Tibial nerve (tissue), 4 donors: ENCODE results near the gene NAPSA. TPM values are rescaled to one million over a fixed set of nuclear protein-coding genes. Genes with fewer than 3 reads are reported as not detected.
A peak's percentile ranks its signal among the peaks of the same experiment; 100 is the strongest.
"Not testable (repeated sequence)": the region's sequence is repeated elsewhere in the genome, so short reads cannot be mapped to it uniquely, and the experiment has no call there.

ENCODE experiments used
- DNase-seq, 2 donors: peaks; one replicate each; pipeline ENCODE4 v3.0.0-alpha.2; 2019; ENCODE audit warnings: low spot score in 2 of 2
- H3K27ac ChIP-seq, 4 donors: fragments of 200-600 bp; sonication (generic) in 3 of 4; one replicate each; pipeline ENCODE4 v1.5.1; 2017 to 2019; ENCODE audit warnings: mild to moderate bottlenecking in 1 of 4
- H3K27me3 ChIP-seq, 2 donors: fragments of 200-600 bp; sonication (generic) in 1 of 2; one replicate each; pipeline versions ENCODE4 v1.5.1 to v1.6.0; 2017 to 2019
- H3K36me3 ChIP-seq, 3 donors: fragments of 200-600 bp; sonication (generic); one replicate each; pipeline ENCODE4 v1.5.1; 2018 to 2019
- H3K4me1 ChIP-seq, 4 donors: fragments of 200-600 bp; sonication (generic) in 3 of 4; one replicate each; pipeline ENCODE4 v1.5.1; 2017 to 2019
- H3K4me3 ChIP-seq, 4 donors: fragments of 200-600 bp; sonication (generic) in 3 of 4; one replicate each; pipeline ENCODE4 v1.5.1; 2017 to 2019; ENCODE audit warnings: mild to moderate bottlenecking in 1 of 4, moderate library complexity in 1 of 4
- H3K9me3 ChIP-seq, 4 donors: fragments of 200-600 bp; sonication (generic) in 3 of 4; one replicate each; pipeline ENCODE4 v1.5.1; 2017 to 2019
- CTCF ChIP-seq, 5 experiments: fragments of 200-600 bp in 3 of 5; fragments of 450-650 bp in 2 of 5; sonication (generic) in 3 of 5; IDR thresholded peaks; one replicate each; pipeline ENCODE4 v1.5.1; 2016 to 2019; ENCODE audit warnings: antibody characterized with exemption in 5 of 5, mild to moderate bottlenecking in 3 of 5, moderate library complexity in 2 of 5
- EP300 ChIP-seq, 2 donors: sonication (generic); formaldehyde crosslinking; IDR thresholded peaks; one replicate each; pipeline ENCODE4 v1.6.1; 2017; ENCODE audit warnings: antibody characterized with exemption in 2 of 2, mild to moderate bottlenecking in 1 of 2
- POLR2A ChIP-seq, 2 donors: fragments of 450-650 bp; IDR thresholded peaks; one replicate each; pipeline ENCODE4 v1.6.1; 2017; ENCODE audit warnings: antibody characterized with exemption in 2 of 2, mild to moderate bottlenecking in 2 of 2, moderate library complexity in 2 of 2
- WGBS, 2 donors: methylation state at CpG; one replicate each; pipeline ENCODE4 v1.1.5; 2018; 5-methylcytosine and 5-hydroxymethylcytosine counted together
- total RNA-seq, 4 donors: library from RNA; depleted of rRNA; stranded (reverse); fragments of >200 nt; gene quantifications; one replicate each; pipeline ENCODE4 v1.1.0, GENCODE V29; 2016

The NAPSA gene
- total RNA-seq, 4 donors from 2014 or later, result 0.39 to 2.1 TPM; not detected in 2

GRCh38 chr19:50392759-50393158 is 27.3 kb upstream of the NAPSA start:
- TF ChIP-seq CTCF (IDR thresholded peaks at IDR 0.05) (no peak), POLR2A (IDR thresholded peaks at IDR 0.05) (no peak), EP300 (IDR thresholded peaks at IDR 0.05) (no peak)
- no peak overlapping the region for H3K4me3 ChIP-seq

GRCh38 chr19:50390952-50391351 is 25.5 kb upstream of the NAPSA start:
- not testable (repeated sequence) for H3K4me1 ChIP-seq, DNase-seq, H3K9me3 ChIP-seq, H3K27ac ChIP-seq, H3K4me3 ChIP-seq, H3K27me3 ChIP-seq
- H3K36me3 ChIP-seq, result peaks cover 0 to 39% (median 0%) of the 10 kb centered on the region in 3 donors
- WGBS, 2 donors, result 93 to 95% methylated on average over 19 to 21 of the region's 23 CpGs

More at GRCh38 chr19:50392759-50393158, 27.3 kb upstream of the NAPSA start:
- WGBS, 2 donors, result 87 to 88% methylated on average over 5 of the region's 5 CpGs
- no peak overlapping the region for H3K27ac ChIP-seq
- H3K27me3 ChIP-seq, result no peaks in the 10 kb centered on the region
- no peak for DNase-seq
- H3K9me3 ChIP-seq, result no peaks in the 10 kb centered on the region
- no peaks in the 10 kb centered on the region for H3K4me1 ChIP-seq
- H3K36me3 ChIP-seq, result peaks cover 0 to 24% (median 0%) of the 10 kb centered on the region in 3 donors

- 91 to 96% methylated on average over 3 of the region's 3 CpGs for WGBS, 2 donors
- DNase-seq, H3K4me1 ChIP-seq, H3K27me3 ChIP-seq, H3K9me3 ChIP-seq, H3K27ac ChIP-seq, H3K4me3 ChIP-seq: not testable (repeated sequence)
- H3K36me3 ChIP-seq, result peaks cover 0 to 39% (median 0%) of the 10 kb centered on the region in 3 donors
Observed at GRCh38 chr19:50390295-50390694, 24.9 kb upstream of the NAPSA start.

DNA sequence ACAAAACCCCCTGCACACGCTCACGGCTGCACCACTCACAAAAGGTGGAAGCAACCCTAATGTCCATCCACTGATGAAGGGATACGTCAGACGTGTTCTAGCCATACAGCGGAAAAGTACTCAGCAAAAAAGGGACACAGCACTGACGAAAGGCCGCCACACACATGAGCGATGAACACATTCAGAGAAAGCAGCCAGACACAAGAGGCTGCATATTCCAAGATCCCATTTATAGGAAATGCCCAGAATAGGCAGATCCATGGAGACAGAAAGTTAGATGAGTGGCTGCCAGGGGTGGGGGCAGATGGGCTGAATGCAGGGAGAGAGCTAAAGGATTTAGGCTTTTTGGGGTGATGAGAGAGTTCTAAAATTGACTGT is 22.4 kb upstream of the NAPSA start:
- Histone ChIP-seq H3K4me1 (peaks cover 0 to 24% (median 9%) of the 10 kb centered on the region in 4 donors), H3K27ac (no peak overlapping the region), H3K9me3 (no peaks in the 10 kb centered on the region), H3K4me3 (no peak overlapping the region), H3K27me3 (no peaks in the 10 kb centered on the region), H3K36me3 (peaks cover 0 to 41% (median 0%) of the 10 kb centered on the region in 3 donors)
- DNase-seq, result no peak
- WGBS, 2 donors, result 90 to 95% methylated on average over 8 of the region's 8 CpGs
- TF ChIP-seq CTCF (IDR thresholded peaks at IDR 0.05) (no peak), EP300 (IDR thresholded peaks at IDR 0.05) (no peak), POLR2A (IDR thresholded peaks at IDR 0.05) (no peak)

GRCh38 chr19:50387176-50387867 is 21.9 kb upstream of the NAPSA start:
- Histone ChIP-seq H3K9me3 (no peaks in the 10 kb centered on the region), H3K27ac (peak overlapping the region in 1 of 4 donors; percentile 28), H3K4me3 (no peak overlapping the region), H3K27me3 (no peaks in the 10 kb centered on the region), H3K36me3 (peaks cover 0 to 41% (median 0%) of the 10 kb centered on the region in 3 donors), H3K4me1 (peaks cover 0 to 24% (median 9%) of the 10 kb centered on the region in 4 donors)
- no peak for TF ChIP-seq EP300 (IDR thresholded peaks at IDR 0.05)
- TF ChIP-seq POLR2A (IDR thresholded peaks at IDR 0.05), result no peak
- TF ChIP-seq CTCF (IDR thresholded peaks at IDR 0.05), result no peak
- DNase-seq, result no peak
- WGBS, 2 donors, result 79 to 86% methylated on average over 21 of the region's 21 CpGs

DNA sequence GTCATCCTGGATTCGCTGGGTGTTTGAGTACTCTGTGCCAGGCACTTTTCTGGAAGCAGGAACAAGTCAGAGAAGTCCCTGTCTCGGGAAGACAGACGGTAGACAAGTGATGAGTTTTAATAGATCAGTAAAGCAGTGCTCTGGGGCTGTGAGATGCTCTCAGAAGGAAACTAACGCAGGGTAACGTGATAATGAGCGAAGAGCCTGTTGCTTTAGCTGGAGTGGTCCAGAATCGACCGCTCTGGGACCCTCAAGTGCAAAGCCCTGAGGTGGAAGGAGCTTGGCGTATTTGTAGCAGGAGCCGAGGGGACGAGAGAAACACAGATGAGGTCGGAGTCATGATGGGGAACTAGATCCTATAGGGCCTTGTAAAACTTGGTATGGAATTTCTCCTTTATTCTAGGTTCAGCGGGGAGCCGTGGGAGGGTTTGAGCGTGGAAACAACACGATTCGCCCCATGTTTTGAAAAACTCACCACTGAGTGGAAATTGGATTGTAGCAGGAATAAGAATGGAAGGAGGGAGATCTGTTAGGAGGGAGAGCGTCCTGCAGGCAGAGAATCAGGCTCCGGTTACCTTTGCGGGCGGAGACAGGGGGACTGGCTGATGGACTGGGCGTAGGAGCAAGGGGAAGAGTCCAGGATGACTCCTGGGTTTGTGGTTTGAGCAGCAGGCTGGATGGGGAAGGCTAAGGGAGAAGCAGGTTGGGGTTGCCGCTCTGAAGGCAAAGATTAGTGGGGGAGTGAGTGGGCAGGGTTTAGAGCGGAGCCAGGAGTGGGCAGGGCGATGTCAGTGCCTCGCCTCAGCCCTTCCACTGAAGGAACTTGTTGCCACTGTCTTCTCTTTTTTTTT is 19.5 kb upstream of the NAPSA start:
- peak overlapping the region; percentile 58 to 69 (median 66) for H3K4me3 ChIP-seq
- H3K27me3 ChIP-seq, result no peaks in the 10 kb centered on the region
- H3K9me3 ChIP-seq, result no peaks in the 10 kb centered on the region
- peaks cover 0 to 41% (median 21%) of the 10 kb centered on the region in 4 donors for H3K4me1 ChIP-seq
- peak overlapping the region; percentile 82 to 92 (median 86) for H3K27ac ChIP-seq
- no peak for TF ChIP-seq CTCF (IDR thresholded peaks at IDR 0.05)
- TF ChIP-seq POLR2A (IDR thresholded peaks at IDR 0.05), result no peak
- no peak for TF ChIP-seq EP300 (IDR thresholded peaks at IDR 0.05)
- WGBS, 2 donors, result 6 to 11% methylated on average over 25 to 26 of the region's 26 CpGs
- H3K36me3 ChIP-seq, result peaks cover 0 to 52% (median under 1%) of the 10 kb centered on the region in 3 donors
- DNase-seq, result no peak
